Stimulated activated CD8-positive, alpha-beta memory T cell treated with anti-CD3 and anti-CD28 coated beads, Interleukin-7, amount 100 ng/mL, for 1 hour (primary cell): Measurements from ENCODE around the gene WDR82.
A peak's percentile ranks its signal among the peaks of the same experiment; 100 is the strongest.

Experiments used
- DNase-seq, 2 donors: peaks; one replicate each; pipeline ENCODE4 v3.0.0-alpha.2; 2020; ENCODE audit warnings: low read depth in 2 of 2

Gene WDR82

GRCh38 chr3:52238193-52238760 is 40.2 kb downstream of the WDR82 start:
- DNase-seq: no peak

- no peak for DNase-seq
Observed at GRCh38 chr3:52237657-52238172, 40.7 kb downstream of the WDR82 start.

GRCh38 chr3:52237006-52237656 is 41.3 kb downstream of the WDR82 start:
- no peak for DNase-seq

DNA sequence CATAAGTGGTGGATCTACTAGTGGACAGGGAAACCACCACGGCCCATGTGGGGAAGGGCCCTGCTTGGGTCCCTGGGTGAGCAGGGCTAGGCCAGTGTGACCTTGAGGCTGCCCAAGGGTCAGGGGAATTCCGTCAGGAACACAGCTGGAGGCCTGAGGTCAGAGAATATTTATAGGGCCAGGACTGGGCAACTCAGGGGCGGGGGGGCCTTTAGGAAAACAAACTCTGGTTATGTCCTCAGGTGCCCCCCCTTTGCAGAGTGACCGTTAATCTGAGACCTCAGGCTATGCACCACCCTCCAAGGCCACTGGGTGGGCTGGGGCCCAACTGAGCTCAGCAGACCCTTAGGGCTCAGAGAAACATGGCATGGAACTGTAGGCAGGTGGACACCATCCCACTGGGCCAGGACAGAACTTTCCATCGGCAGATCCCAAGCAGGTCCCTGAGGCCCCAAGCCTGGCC is 42.0 kb downstream of the WDR82 start:
- DNase-seq: no peak

- no peak for DNase-seq
Observed at GRCh38 chr3:52234516-52235447, 43.7 kb downstream of the WDR82 start.

DNA sequence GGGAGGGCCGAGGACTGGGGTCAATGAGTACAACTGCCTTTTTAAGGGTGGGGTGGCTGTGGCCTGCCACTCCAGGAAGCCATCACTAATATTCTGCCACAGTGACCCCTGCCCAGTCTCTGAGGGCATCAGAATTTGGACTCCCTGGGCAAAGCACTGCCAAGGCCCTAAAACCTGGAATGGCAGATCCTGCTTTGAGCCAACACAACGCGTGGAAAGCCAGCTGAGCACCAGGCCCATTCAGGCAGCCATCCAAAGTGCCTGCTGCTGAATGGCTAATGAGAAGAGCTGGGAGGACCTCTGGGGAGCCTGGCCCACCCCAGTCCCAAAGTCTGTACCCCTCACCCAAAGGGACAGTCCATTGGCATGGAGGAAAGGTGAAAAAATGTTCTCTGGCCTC is 44.5 kb downstream of the WDR82 start:
- DNase-seq: no peak

GRCh38 chr3:52233108-52233591 is 45.3 kb downstream of the WDR82 start:
- no peak for DNase-seq

- no peak for DNase-seq
Observed at GRCh38 chr3:52232279-52233107, 46.0 kb downstream of the WDR82 start.

GRCh38 chr3:52231502-52232278 is 46.8 kb downstream of the WDR82 start:
- DNase-seq: peak; percentile 67 to 85

- no peak for DNase-seq
Observed at GRCh38 chr3:52230889-52231499, 47.5 kb downstream of the WDR82 start.

DNA sequence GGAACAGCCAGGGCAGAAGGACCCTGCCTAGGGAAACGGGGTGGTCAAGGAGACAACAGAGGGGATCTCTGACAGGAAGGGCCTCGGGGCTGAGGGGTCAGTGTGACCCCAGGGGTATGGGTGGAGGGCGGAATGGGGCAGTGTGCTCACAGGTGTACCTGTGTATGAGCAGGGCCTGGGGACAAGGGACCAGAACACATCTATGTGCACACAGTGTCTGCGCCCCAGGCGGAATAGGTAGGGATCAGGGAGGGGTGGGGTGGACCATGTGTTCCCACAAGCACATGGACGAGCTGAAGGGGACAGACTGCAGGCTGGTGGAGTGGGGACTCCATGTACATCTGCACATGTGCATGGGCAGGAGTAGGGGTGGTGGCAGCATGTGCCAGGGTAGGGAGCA is 48.0 kb downstream of the WDR82 start:
- DNase-seq: no peak

- no peak for DNase-seq
Observed at GRCh38 chr3:52229656-52230055, 48.8 kb downstream of the WDR82 start.

GRCh38 chr3:52228751-52229291 is 49.6 kb downstream of the WDR82 start:
- DNase-seq: no peak

- DNase-seq: no peak
Observed at GRCh38 chr3:52228266-52228665, 50.2 kb downstream of the WDR82 start.

- no peak for DNase-seq
Observed at GRCh38 chr3:52227766-52228165, 50.7 kb downstream of the WDR82 start.

- DNase-seq: no peak
Observed at GRCh38 chr3:52227117-52227516, 51.3 kb downstream of the WDR82 start.

DNA sequence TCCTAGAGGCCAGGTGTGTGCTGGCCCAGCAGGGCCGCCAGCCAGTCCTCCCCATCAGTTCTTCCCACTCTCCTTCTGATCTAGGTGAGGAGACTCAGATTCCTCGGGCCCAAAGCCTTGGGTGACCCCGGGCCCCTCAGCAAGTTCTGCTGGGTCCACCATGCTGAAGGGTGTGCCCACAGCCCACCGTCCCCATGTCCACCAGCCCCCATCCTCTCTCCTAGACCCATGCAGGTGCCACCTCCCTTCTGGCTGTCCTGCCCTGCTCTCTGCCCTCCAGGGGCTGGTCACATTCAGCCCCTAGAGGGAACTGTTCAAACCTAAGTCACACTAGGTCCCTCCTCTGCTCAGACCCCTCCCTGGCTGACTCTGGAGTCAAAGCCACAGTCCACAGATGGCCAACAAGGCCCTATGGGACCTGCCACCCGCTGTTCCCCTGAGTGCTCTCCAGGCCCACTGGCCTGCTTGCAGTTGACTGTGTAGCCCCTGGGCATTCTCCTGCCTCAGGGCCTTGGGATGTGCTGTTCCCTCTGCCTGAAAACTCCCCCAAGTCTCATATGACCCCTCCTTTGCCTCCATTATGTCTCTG is 52.1 kb downstream of the WDR82 start:
- no peak for DNase-seq

GRCh38 chr3:52225452-52226228 is 52.8 kb downstream of the WDR82 start, which contains the start of gene TLR9:
TSS of gene TLR9 (minus strand) at chr3:52225645. CDS start at chr3:52225529, 116 bp downstream.
- DNase-seq: no peak
